T1000 (cell line): ENCODE measurements around the gene PHC2.
A peak's percentile ranks its signal among the peaks of the same experiment; 100 is the strongest.

Experiments used
- DNase-seq: peaks from one replicate; lab custom pipeline; 2025; ENCODE audit warnings: mixed read lengths; lab: John Stamatoyannopoulos, UW

PHC2 gene

GRCh38 chr1:33330361-33330890 is 100.5 kb downstream of the PHC2 start:
- no peak for DNase-seq

- no peak for DNase-seq
These were observed 101.1 kb downstream of the PHC2 start for GRCh38 chr1:33329600-33330305.

GRCh38 chr1:33328817-33329216 is 102.1 kb downstream of the PHC2 start:
- no peak for DNase-seq

- DNase-seq = peak; percentile 81
These were observed 103.1 kb downstream of the PHC2 start for GRCh38 chr1:33327587-33328325.

- no peak for DNase-seq
These were observed 104.1 kb downstream of the PHC2 start for GRCh38 chr1:33326785-33327184.

- no peak for DNase-seq
These were observed 106.0 kb downstream of the PHC2 start for GRCh38 chr1:33324677-33325575.

- DNase-seq = no peak
These were observed 107.0 kb downstream of the PHC2 start for GRCh38 chr1:33323663-33324477.

GRCh38 chr1:33322870-33323585 is 107.9 kb downstream of the PHC2 start:
- no peak for DNase-seq

GRCh38 chr1:33322109-33322508 is 108.8 kb downstream of the PHC2 start:
- no peak for DNase-seq

GRCh38 chr1:33321178-33321577 is 109.7 kb downstream of the PHC2 start:
- no peak for DNase-seq

- no peak for DNase-seq
These were observed 110.2 kb downstream of the PHC2 start, which contains the start of gene A3GALT2 for GRCh38 chr1:33320619-33321165. TSS of gene A3GALT2 (minus strand) at chr1:33321098. CDS start at chr1:33321098, 0 bp downstream.

- DNase-seq = no peak
These were observed 110.8 kb downstream of the PHC2 start for GRCh38 chr1:33319949-33320618.

GRCh38 chr1:33319186-33319948 is 111.5 kb downstream of the PHC2 start:
- no peak for DNase-seq

- no peak for DNase-seq
These were observed 112.9 kb downstream of the PHC2 start for GRCh38 chr1:33317946-33318345.

GRCh38 chr1:33317354-33317753 is 113.5 kb downstream of the PHC2 start:
- no peak for DNase-seq

GRCh38 chr1:33316601-33317000 is 114.3 kb downstream of the PHC2 start:
- no peak for DNase-seq

- no peak for DNase-seq
These were observed 116.5 kb downstream of the PHC2 start for GRCh38 chr1:33314416-33314815.

- no peak for DNase-seq
These were observed 118.5 kb downstream of the PHC2 start for GRCh38 chr1:33312413-33312749.
